GM12891 (cell line): Measurements from ENCODE around the gene STX3.
"Not testable (repeated sequence)": the region's sequence is repeated elsewhere in the genome, so short reads cannot be mapped to it uniquely, and the experiment has no call there.

Source experiments
- DNase-seq: peaks from one replicate; pipeline ENCODE4 v3.0.0; 2011; ENCODE audit warnings: low spot score; ENCODE audit not compliant: insufficient read length
- FAIRE-seq: peaks from 2 replicates; lab custom pipeline; 2011; peaks lifted over from hg19 to GRCh38; lab: Jason Lieb, UNC
- PAX5 ChIP-seq: IDR thresholded peaks from 2 replicates; pipeline ENCODE4 v1.6.1; 2011; ENCODE audit warnings: low read length, moderate library complexity, mild to moderate bottlenecking; ENCODE audit not compliant: insufficient read depth, severe bottlenecking
- POLR2A ChIP-seq: IDR thresholded peaks from 2 replicates; pipeline ENCODE4 v1.6.1; 2011; ENCODE audit warnings: low read depth, low read length, control low read depth
- POLR2AphosphoS5 ChIP-seq: IDR thresholded peaks from 2 replicates; pipeline ENCODE4 v1.6.1; 2011; ENCODE audit warnings: low read depth, low read length, control low read depth
- POU2F2 ChIP-seq: IDR thresholded peaks from 2 replicates; pipeline ENCODE4 v1.6.1; 2011; ENCODE audit warnings: low read depth, mild to moderate bottlenecking, control low read depth, low read length, moderate library complexity
- SPI1 ChIP-seq: IDR thresholded peaks from 2 replicates; pipeline ENCODE4 v1.6.1; 2011; ENCODE audit warnings: low read depth, low read length, control low read depth
- TAF1 ChIP-seq: IDR thresholded peaks from 2 replicates; pipeline ENCODE4 v1.6.1; 2011; ENCODE audit warnings: low read depth, low read length, control low read depth

Gene STX3

DNA sequence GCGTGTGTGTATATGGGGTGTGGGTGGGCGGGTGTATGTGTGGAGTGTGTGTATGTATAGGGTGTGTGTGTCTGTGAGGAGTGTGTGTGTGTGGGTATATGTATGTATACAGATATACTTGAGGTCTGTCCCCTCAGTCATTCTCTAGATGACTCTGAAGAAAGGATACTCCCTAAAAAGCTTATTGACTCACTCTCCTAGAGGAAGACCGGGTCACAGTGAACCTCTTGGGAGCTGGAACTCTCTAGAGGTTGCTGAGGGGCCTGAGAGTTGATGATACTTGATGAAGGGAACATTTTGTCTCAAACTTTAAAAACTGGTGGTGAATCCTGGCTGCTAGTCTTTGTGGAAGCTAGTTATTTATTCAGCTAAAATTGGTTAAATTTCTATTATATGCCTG, 15.1 kb downstream of the STX3 start:
- DNase-seq (no peak), FAIRE-seq (no peak)
- TF ChIP-seq POLR2AphosphoS5 (no peak), SPI1 (no peak), TAF1 (no peak), POLR2A (no peak), PAX5 (no peak), POU2F2 (no peak)

DNA sequence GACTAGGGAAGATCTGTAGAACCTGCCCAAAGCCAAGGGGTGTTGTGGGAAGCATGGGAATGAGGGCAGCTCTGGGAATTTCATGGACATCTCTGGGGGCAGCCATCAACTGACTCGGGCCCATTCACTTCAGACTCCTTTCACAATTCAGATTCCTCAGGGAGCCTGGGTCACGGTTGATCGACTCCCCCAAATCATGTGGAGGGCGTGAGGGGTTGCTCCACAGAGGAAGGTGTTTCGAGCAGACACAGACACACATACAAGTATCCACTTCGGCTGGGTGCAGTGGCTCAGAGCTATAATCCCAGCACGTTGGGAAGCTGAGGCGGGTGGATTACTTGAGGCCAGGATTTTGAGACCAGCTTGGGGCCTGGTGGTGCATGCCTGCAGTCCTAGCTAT, 15.7 kb downstream of the STX3 start:
- TF ChIP-seq POLR2A (no peak), POLR2AphosphoS5 (no peak), SPI1 (no peak)
- DNase-seq (no peak), FAIRE-seq (no peak)

DNA sequence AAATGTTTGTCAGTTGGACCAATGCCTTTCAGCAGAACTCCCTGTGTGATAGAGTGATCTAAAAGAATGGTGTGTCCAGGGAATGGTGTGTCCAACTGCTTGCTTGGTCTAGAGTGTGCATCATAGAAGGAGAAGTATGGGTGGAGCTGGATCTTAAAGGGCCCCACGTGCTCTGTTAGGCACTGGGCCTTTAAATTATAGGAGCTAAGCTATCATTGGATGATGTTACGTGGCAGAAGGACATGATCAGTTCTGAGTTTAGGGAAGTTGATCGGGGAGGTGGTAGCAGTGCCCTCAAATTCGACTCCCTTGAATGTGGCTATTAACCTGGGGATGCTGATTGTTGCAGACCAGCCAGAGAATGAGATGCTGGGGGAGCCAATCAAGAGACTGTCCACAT, 16.4 kb downstream of the STX3 start:
- FAIRE-seq = no peak
- TF ChIP-seq PAX5 (no peak), POLR2A (no peak), POLR2AphosphoS5 (no peak), POU2F2 (no peak)
- no peak for DNase-seq

DNA sequence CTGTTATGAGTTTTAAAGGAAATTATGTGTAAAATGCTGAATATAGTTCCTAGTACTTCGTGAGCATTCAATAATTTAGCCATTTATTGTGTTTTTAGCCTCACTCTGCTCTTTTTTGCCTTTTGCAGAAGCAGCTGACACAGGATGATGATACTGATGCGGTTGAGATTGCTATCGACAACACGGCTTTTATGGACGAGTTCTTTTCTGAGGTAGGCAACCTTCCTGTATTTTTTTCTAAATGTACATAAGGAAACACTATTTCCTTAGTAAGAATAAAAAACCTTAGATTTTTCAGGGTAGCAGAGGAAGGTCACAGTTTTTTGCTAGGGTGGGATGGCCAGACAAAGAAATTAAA, 17.9 kb downstream of the STX3 start:
- DNase-seq (no peak), FAIRE-seq (no peak)
- TF ChIP-seq PAX5 = no peak
- no peak for TF ChIP-seq TAF1
- TF ChIP-seq POLR2A = no peak
- no peak for TF ChIP-seq SPI1
- TF ChIP-seq POU2F2 = no peak
- TF ChIP-seq POLR2AphosphoS5 = no peak

DNA sequence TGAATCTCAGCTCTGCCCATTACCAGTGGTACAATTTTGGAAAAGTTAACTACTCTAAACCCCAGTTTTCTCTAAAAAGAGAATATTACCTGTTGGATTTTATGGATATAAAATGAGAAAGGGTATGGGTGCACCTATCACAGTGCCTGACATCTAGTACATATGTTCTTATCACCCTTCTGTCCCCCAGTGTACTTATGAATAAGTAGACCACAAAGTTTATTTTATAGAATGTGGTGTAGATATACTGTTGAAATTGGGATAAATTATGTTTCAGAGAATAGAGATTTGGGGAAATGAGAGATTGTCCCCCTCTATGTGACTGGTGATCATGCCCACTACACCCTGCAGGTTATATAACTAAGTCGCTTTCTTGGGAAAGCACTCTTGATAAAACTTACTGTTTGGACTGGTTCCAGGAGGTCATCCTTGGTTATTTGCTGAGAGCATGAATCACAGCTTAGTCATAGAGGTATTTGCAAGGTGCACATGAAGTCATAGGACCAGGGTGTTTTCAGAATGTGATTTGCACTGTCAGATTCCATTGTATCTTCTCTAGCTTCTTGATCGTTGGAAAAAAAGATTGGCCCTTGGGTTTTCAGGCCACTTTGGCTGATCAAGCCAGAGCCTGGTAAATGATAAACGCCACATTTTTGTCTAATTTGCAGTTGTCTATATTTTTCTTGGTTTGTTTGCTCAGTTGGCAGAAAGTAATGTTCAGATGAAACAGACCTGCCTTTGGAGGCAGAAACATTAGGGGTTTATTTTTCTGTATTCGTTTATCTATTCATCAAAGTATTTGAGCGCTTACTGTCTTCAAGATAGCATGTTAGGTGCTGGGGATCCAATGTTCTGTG, 21.3 kb downstream of the STX3 start:
- TF ChIP-seq POLR2A (no peak), SPI1 (no peak), POU2F2 (no peak), POLR2AphosphoS5 (no peak), TAF1 (no peak), PAX5 (no peak)
- FAIRE-seq (no peak), DNase-seq (no peak)

DNA sequence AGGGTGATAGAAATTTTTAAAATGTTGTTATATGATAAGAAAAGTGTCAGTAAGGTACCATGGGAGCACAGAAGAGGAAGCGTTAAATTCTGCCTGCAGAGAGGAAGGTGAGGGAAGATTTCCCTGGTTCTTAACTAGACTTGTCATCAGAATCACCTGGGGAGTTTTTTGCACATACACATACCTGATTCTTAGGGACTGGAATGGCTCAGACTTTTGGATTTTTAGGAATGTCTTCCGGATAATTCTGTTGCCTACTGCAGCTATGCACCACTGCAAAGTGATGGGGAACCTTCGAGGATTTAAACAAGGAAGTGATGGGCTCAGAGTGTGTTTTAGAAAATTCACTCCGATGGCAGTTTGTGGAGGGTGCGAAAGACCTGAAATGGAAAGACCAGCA, 21.9 kb downstream of the STX3 start:
- FAIRE-seq (no peak), DNase-seq (no peak)
- TF ChIP-seq POU2F2 (no peak), POLR2A (no peak), TAF1 (no peak), PAX5 (no peak), POLR2AphosphoS5 (no peak), SPI1 (no peak)

DNA sequence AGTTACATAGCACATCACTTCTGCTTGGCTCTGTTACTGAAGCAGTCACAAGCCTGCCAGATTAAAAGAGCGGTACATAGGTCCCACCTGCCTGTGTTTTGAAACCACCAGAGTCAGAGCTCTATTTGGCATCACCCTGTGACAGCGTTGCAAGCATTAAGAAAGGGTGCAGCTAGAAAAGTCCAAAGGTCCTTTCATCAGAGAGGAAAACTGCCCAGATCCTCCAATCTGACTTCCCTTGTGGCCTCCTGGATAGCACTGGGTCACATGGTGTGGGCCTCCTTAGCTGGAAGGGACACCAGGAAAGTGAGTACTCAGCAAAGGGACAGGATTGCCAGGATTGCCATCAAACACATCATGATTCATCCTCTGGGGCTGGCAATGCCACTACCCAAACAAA, 22.9 kb downstream of the STX3 start:
- FAIRE-seq = no peak
- DNase-seq = no peak
- TF ChIP-seq POU2F2 = no peak
- no peak for TF ChIP-seq PAX5
- no peak for TF ChIP-seq TAF1
- no peak for TF ChIP-seq POLR2AphosphoS5
- TF ChIP-seq SPI1 = no peak
- TF ChIP-seq POLR2A = no peak

DNA sequence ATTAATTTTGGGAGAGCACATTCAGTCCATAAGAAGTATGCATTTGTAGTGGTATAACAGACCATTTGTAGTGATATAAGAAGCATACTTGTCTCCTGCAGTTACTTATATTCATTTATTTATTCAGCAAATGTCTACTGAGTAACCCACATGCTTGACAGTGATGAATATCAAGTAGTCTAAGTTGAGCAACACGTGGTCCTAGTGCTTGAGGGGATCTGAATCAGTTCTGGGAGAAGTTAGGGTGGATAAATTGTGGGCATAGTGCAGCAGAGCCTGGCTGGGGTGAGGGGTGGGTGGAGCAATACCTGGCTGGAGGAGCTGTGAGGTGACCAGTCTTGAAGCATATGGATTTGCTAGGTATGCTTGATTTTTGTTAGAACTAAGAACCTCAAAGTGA, 24.3 kb downstream of the STX3 start:
- TF ChIP-seq POLR2AphosphoS5 (no peak), TAF1 (no peak), POU2F2 (no peak), POLR2A (no peak), PAX5 (no peak), SPI1 (no peak)
- FAIRE-seq (no peak), DNase-seq (no peak)

DNA sequence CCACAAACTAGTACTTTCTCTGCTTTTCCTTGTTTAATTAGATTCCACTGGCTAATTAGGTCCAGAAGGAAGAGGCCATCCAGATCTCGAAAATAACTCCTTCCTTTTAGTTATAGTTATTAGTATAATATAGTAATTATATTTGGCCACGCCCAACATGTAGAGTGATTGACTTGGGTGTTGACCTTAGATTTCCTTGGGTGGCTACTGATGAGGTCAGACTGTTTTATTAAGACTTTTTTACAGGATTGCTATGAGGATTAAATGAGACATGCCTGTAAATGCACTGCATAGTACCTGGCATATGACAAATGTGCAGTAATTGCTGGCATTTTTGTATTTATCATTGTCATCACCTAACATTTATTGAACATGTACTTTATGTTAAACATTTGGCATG, 26.9 kb downstream of the STX3 start:
- no peak for FAIRE-seq
- DNase-seq = no peak
- TF ChIP-seq POLR2AphosphoS5 (no peak), SPI1 (no peak), POU2F2 (no peak)

DNA sequence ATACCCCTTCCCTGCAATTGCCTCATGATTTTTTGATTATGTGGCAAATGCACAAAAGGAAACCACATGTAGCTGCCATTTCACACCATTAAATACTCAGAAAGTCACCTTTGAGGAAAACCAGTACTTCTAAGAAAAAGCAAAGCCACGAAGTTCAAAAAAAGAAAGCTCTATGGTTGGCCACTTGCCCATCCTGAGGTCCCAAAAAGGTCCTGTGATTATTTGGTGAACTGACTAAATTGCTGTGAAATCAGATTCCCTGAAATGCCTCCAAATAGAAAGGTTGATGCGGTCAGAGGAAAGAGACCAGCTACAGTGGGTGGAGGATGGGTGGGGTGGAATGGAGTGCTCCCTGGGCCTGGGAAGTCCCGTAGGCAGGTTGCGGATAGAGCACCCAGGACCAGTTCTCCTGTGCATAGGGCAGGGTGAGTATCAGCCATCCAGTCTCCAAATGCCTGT, 28.5 kb downstream of the STX3 start:
- FAIRE-seq (no peak), DNase-seq (no peak)
- TF ChIP-seq PAX5 (no peak), SPI1 (no peak), POLR2AphosphoS5 (no peak), POLR2A (no peak), TAF1 (no peak), POU2F2 (no peak)

DNA sequence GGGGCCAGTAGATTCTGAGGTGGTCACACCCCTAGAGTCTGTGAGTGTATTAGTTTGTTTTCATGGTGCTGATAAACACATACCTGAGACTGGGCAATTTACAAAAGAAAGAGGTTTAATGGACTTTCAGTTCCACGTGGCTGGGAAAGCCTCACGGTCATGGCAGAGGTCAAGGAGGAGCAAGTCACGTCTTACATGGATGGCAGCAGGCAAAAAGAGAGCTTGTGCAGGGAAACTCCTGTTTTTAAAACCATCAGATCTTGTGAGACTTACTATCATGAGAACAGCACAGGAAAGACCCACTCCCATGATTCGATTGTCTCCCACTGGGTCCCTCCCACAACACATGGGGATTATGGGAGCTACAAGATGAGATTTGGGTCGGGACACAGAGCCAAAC, 29.3 kb downstream of the STX3 start:
- not testable (repeated sequence) for FAIRE-seq, DNase-seq
